HepG2 (cell line): ENCODE data around the gene UAP1. TPM values are rescaled to one million over a fixed set of nuclear protein-coding genes. Genes with fewer than 3 reads are reported as not detected.

Experiments
- FOXJ3 ChIP-seq: sonication (generic); formaldehyde crosslinking; IDR thresholded peaks from 2 replicates; pipeline ENCODE4 v1.4.0; 2020; ENCODE audit warnings: missing genetic modification reagents, mild to moderate bottlenecking, borderline replicate concordance
- GATAD2A ChIP-seq: IDR thresholded peaks from 2 replicates; pipeline ENCODE4 v1.6.1; 2016
- HCFC1 ChIP-seq: fragments of 150-350 bp; IDR thresholded peaks from 2 replicates; pipeline ENCODE4 v1.6.1; 2014; ENCODE audit warnings: low read depth, low read length
- HNRNPL ChIP-seq: fragments of 200-400 bp; formaldehyde crosslinking; IDR thresholded peaks from 2 replicates; pipeline ENCODE4 v1.6.1; 2017; ENCODE audit warnings: mild to moderate bottlenecking, low read depth, low read length
- KDM4B ChIP-seq: sonication (generic); formaldehyde crosslinking; IDR thresholded peaks from 2 replicates; pipeline ENCODE4 v1.4.0; 2020; ENCODE audit warnings: missing genetic modification reagents
- KDM5B ChIP-seq: sonication (generic); formaldehyde crosslinking; IDR thresholded peaks from 2 replicates; pipeline ENCODE4 v1.4.0; 2020; ENCODE audit warnings: missing genetic modification reagents, mild to moderate bottlenecking, borderline replicate concordance
- MED8 ChIP-seq: sonication (generic); formaldehyde crosslinking; IDR thresholded peaks from 2 replicates; pipeline ENCODE4 v1.8.1; 2023; ENCODE audit warnings: mild to moderate bottlenecking, missing genetic modification reagents; ENCODE audit not compliant: insufficient replicate concordance
- NFKBIZ ChIP-seq: IDR thresholded peaks from 2 replicates; pipeline ENCODE4 v1.6.1; 2018; ENCODE audit warnings: missing genetic modification reagents, missing compliant biosample characterization
- RFX5 ChIP-seq: IDR thresholded peaks from 2 replicates; pipeline ENCODE4 v1.6.1; 2011; ENCODE audit warnings: low read depth, low read length, improper control_type of control experiment
- SAFB2 ChIP-seq: sonication (generic); formaldehyde crosslinking; IDR thresholded peaks from 2 replicates; pipeline ENCODE4 v1.5.1; 2020; ENCODE audit warnings: missing genetic modification reagents, low read depth, mild to moderate bottlenecking, borderline replicate concordance
- SIX1 ChIP-seq: sonication (generic); formaldehyde crosslinking; IDR thresholded peaks from 2 replicates; pipeline ENCODE4 v1.4.0; 2020; ENCODE audit warnings: missing genetic modification reagents, borderline replicate concordance
- SOX6 ChIP-seq, 2 experiments: fragments of 450-650 bp in 1 of 2; sonication (generic) in 1 of 2; formaldehyde crosslinking in 1 of 2; IDR thresholded peaks; 2 replicates each; pipeline versions ENCODE4 v1.4.0 to v1.6.1; 2017 to 2020; ENCODE audit warnings: antibody characterized with exemption in 1 of 2, mild to moderate bottlenecking in 1 of 2, missing genetic modification reagents in 1 of 2
- SP5 ChIP-seq: IDR thresholded peaks from 2 replicates; pipeline ENCODE4 v1.6.1; 2016; ENCODE audit warnings: low read depth, borderline replicate concordance
- THAP11 ChIP-seq: IDR thresholded peaks from 2 replicates; pipeline ENCODE4 v1.6.1; 2016; ENCODE audit warnings: missing biosample characterization, missing genetic modification reagents
- TRAFD1 ChIP-seq: sonication (generic); formaldehyde crosslinking; IDR thresholded peaks from 2 replicates; pipeline ENCODE4 v1.5.1; 2020; ENCODE audit warnings: missing genetic modification reagents, mild to moderate bottlenecking, borderline replicate concordance
- ZBTB8A ChIP-seq: sonication (generic); formaldehyde crosslinking; IDR thresholded peaks from 2 replicates; pipeline ENCODE4 v1.4.0; 2020; ENCODE audit warnings: mild to moderate bottlenecking, low read depth, missing genetic modification reagents, borderline replicate concordance
- ZKSCAN8 ChIP-seq: IDR thresholded peaks from 2 replicates; pipeline ENCODE4 v1.6.1; 2016; ENCODE audit warnings: borderline replicate concordance, missing genetic modification reagents, missing compliant biosample characterization
- ZNF431 ChIP-seq: sonication (generic); formaldehyde crosslinking; IDR thresholded peaks from 2 replicates; pipeline ENCODE4 v1.9.0; 2022; ENCODE audit warnings: missing genetic modification reagents, low read depth, mild to moderate bottlenecking, borderline replicate concordance
- ZNF441 ChIP-seq: sonication (generic); formaldehyde crosslinking; IDR thresholded peaks from 2 replicates; pipeline ENCODE4 v1.7.0; 2021; ENCODE audit warnings: missing genetic modification reagents, borderline replicate concordance
- ZNF446 ChIP-seq: sonication (generic); formaldehyde crosslinking; IDR thresholded peaks from 2 replicates; pipeline ENCODE4 v1.5.0; 2020; ENCODE audit warnings: mild to moderate bottlenecking, missing genetic modification reagents
- ZNF564 ChIP-seq: sonication (generic); formaldehyde crosslinking; IDR thresholded peaks from 2 replicates; pipeline ENCODE4 v1.8.1; 2023; ENCODE audit warnings: mild to moderate bottlenecking, missing genetic modification reagents
- ZNF710 ChIP-seq: sonication (generic); formaldehyde crosslinking; IDR thresholded peaks from 2 replicates; pipeline ENCODE4 v1.5.0; 2020; ENCODE audit warnings: mild to moderate bottlenecking, missing genetic modification reagents, borderline replicate concordance
- polyA plus RNA-seq, 8 experiments: library from polyadenylated mRNA; depleted of rRNA in 3 of 8; stranded (reverse) in 7 of 8; unstranded in 1 of 8; fragments of >200 nt; fragmentation: Illumina TruSeq in 4 of 8; extraction: Trizol in 4 of 8; gene quantifications; 2 replicates each; pipeline versions ENCODE4 v1.2.1 to v1.2.3, GENCODE V29; 2011 to 2016; ENCODE audit warnings: low read depth in 4 of 8, missing spikeins in 1 of 8, mixed read lengths in 1 of 8; ENCODE audit not compliant: insufficient read depth in 1 of 8
- total RNA-seq, 5 experiments: library from RNA; depleted of rRNA; stranded (reverse); fragments of >200 nt; fragmentation: Illumina TruSeq; extraction: Trizol; gene quantifications; 2 replicates each; pipeline ENCODE4 v1.2.3, GENCODE V29; 2016; ENCODE audit warnings: low read depth in 1 of 5
- TF ChIP-seq, protein P1 (sequence below): sonication (generic); formaldehyde crosslinking; IDR thresholded peaks from 2 replicates; pipeline ENCODE4 v1.4.0; 2020; ENCODE audit warnings: missing genetic modification reagents, mild to moderate bottlenecking, borderline replicate concordance
- TF ChIP-seq, protein P2 (sequence below): sonication (generic); formaldehyde crosslinking; IDR thresholded peaks from 2 replicates; pipeline ENCODE4 v1.9.0; 2021; ENCODE audit warnings: missing genetic modification reagents, mild to moderate bottlenecking, borderline replicate concordance

The UAP1 gene
- total and polyA plus RNA-seq, 2 of the 13 experiments (the other 11 are each of a cell fraction or from before 2014, with no cell fraction given), result 48.4 to 117 TPM

DNA sequence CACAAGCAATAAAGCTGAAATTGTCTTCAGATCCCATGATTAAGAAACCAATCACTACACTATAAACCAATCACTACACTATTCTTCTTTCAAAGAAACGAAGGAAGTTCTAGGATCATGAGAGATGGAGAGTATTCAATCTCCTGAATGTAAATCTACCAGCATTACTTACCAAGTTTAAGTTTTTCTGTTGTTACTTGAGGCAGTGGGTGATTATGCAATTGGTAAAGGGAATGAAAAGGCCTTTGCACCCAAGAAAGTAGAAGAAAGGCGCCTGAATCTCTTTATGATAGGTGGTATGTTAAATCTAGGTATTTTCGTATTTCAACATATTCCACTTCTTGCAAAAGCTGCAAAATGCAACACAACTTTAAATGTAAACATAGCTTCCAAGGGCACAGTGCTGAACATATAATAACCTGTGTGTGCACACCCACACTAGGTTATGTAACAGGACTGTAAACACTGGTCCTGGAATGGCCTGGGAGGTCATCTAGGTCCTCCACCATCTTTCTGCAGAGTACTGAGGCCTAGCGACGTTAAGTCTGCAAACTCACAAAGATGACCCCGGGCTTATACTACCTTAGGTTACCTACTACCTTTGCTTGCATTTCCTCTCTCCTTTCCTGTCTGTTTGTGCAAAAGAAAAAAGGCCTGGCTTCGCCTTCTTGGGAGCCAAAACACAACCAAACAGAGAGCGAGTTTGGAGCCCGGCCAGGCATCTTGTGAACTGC is 1.1 kb upstream of the UAP1 start (continued):
- TF ChIP-seq, protein P1, sequence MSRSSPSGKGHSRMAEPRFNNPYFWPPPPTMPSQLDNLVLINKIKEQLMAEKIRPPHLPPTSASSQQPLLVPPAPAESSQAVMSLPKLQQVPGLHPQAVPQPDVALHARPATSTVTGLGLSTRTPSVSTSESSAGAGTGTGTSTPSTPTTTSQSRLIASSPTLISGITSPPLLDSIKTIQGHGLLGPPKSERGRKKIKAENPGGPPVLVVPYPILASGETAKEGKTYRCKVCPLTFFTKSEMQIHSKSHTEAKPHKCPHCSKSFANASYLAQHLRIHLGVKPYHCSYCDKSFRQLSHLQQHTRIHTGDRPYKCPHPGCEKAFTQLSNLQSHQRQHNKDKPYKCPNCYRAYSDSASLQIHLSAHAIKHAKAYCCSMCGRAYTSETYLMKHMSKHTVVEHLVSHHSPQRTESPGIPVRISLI (CRISPR knock-in tag), result 0 out of 2 replicates have a peak, but pooled peaks have one; percentile 6
- TF ChIP-seq MED8 (CRISPR knock-in tag) (no peak), SOX6 (IDR thresholded peaks at IDR 0.05) (no peak), SOX6 (CRISPR knock-in tag; IDR thresholded peaks at IDR 0.05) (peak; percentile 82), ZNF564 (CRISPR knock-in tag) (no peak), SP5 (CRISPR knock-in tag) (0 out of 2 replicates have a peak, but pooled peaks have one; percentile 43), TRAFD1 (CRISPR knock-in tag) (no peak), ZNF446 (CRISPR knock-in tag) (no peak), FOXJ3 (CRISPR knock-in tag) (peak; percentile 96), ZNF441 (CRISPR knock-in tag) (peak; percentile 7; the same call in 1 of the 2 replicates), ZBTB8A (CRISPR knock-in tag) (no peak), ZNF431 (0 out of 2 replicates have a peak, but pooled peaks have one; percentile 49), KDM5B (CRISPR knock-in tag) (no peak), ZKSCAN8 (CRISPR knock-in tag) (peak; percentile 73; the same call in 1 of the 2 replicates), KDM4B (CRISPR knock-in tag) (peak; percentile 48; the same call in 1 of the 2 replicates), GATAD2A (CRISPR knock-in tag) (peak; percentile 93), HNRNPL (no peak), ZNF710 (CRISPR knock-in tag) (no peak), SIX1 (peak; percentile 43; the same call in 1 of the 2 replicates), THAP11 (peak; percentile 76), NFKBIZ (CRISPR knock-in tag) (peak; percentile 91), RFX5 (no peak), HCFC1 (no peak), SAFB2 (CRISPR knock-in tag) (0 out of 2 replicates have a peak, but pooled peaks have one; percentile 5)
- TF ChIP-seq, protein P2, sequence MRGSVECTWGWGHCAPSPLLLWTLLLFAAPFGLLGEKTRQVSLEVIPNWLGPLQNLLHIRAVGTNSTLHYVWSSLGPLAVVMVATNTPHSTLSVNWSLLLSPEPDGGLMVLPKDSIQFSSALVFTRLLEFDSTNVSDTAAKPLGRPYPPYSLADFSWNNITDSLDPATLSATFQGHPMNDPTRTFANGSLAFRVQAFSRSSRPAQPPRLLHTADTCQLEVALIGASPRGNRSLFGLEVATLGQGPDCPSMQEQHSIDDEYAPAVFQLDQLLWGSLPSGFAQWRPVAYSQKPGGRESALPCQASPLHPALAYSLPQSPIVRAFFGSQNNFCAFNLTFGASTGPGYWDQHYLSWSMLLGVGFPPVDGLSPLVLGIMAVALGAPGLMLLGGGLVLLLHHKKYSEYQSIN (CRISPR knock-in tag), result no peak
